Urothelium cell line (cell line): Measurements from ENCODE around the gene CHST3.
"Not testable (repeated sequence)": the region's sequence is repeated elsewhere in the genome, so short reads cannot be mapped to it uniquely, and the experiment has no call there.

Experiments used
- DNase-seq: peaks from one replicate; pipeline ENCODE4 v3.0.0; 2011; ENCODE audit warnings: low spot score, mixed read lengths
- FAIRE-seq: peaks from 2 replicates; lab custom pipeline; 2011; peaks lifted over from hg19 to GRCh38; lab: Jason Lieb, UNC

CHST3 gene

GRCh38 chr10:71985542-71986250 lies 21.5 kb downstream of the CHST3 start:
- no peak for FAIRE-seq
- DNase-seq: no peak

- DNase-seq, FAIRE-seq: not testable (repeated sequence)
Observed at GRCh38 chr10:71988895-71989294, 24.7 kb downstream of the CHST3 start.

- FAIRE-seq: no peak
- DNase-seq: no peak
Observed at GRCh38 chr10:71989661-71990454, 25.7 kb downstream of the CHST3 start.

DNA sequence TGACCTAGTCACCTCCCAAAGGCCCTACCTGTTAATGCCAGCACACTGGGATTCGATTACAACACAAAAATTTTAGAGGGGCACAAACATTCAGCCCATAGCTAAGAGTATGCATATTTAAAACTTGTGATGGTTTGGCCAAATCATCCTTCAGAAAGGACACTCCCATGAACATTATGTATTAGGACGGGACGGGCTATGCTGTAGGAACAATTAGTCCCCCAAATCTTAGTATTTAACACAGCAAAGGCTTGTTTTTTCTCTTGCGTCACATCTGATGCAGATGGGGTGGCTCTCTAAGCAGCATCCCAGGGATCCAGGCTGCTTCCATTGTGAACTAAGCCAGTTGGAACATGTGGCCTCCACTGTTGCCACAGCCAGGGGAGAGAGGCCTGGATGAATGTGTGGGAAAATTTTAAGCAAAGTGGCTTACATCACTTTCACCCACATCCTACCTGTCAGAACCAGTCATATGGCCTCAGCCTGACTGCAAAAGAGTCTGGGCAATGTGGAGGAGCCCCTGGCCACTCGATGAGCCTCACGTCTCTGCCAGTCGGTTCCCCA lies 26.6 kb downstream of the CHST3 start:
- DNase-seq (no peak), FAIRE-seq (no peak)

DNA sequence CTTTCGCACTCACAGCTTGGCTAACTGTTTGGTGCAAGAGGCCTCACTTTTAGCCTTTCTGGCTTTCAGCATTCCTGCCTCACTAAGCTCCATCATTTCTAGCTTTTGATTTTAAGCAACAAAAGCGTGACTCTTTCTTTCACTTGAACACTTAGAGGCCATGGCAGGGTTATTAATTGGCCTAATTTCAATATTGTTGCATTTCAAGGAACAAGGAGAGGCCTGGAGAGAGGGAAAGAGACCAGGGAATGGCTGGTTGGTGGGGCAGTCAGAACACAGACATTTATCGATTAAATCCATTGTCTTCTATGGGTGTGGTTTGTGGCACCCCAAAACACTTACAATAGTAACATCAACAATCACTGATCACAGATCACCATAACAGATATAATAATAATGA lies 31.3 kb downstream of the CHST3 start:
- DNase-seq (no peak), FAIRE-seq (no peak)

DNA sequence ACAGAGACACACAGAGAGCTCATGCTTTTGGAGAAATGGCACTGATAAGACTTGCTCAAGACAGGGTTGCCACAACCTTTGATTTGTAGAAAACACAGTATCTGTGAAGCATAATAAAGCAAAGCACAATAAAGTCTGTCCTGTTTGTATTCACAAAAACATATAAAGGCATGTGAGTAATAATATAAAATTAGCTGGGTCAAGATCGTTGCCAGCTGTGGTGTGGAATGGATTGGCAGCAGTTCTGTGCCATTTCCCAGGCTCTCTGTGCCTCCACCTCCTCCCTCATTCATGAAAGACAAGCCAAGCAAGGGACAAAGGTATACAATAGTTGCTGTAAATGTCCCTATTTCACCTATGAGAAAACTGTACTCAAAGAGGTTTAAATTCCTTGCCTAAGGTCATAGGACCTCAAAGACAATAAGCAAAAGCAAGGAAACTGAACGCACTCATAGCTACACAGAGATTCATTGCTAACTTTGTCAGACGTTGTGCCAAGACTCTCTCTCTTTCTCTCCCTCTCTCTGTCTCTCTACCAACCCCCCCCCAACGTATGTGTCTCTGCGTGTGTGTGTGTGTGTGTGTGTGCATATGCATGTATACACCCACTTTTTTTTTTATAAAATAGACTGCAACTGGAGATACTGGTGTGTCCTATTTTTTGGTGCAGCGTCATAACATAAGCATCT lies 31.8 kb downstream of the CHST3 start:
- FAIRE-seq: no peak
- DNase-seq: no peak

- FAIRE-seq (no peak), DNase-seq (no peak)
Observed at GRCh38 chr10:71996592-71997371, 32.6 kb downstream of the CHST3 start.

DNA sequence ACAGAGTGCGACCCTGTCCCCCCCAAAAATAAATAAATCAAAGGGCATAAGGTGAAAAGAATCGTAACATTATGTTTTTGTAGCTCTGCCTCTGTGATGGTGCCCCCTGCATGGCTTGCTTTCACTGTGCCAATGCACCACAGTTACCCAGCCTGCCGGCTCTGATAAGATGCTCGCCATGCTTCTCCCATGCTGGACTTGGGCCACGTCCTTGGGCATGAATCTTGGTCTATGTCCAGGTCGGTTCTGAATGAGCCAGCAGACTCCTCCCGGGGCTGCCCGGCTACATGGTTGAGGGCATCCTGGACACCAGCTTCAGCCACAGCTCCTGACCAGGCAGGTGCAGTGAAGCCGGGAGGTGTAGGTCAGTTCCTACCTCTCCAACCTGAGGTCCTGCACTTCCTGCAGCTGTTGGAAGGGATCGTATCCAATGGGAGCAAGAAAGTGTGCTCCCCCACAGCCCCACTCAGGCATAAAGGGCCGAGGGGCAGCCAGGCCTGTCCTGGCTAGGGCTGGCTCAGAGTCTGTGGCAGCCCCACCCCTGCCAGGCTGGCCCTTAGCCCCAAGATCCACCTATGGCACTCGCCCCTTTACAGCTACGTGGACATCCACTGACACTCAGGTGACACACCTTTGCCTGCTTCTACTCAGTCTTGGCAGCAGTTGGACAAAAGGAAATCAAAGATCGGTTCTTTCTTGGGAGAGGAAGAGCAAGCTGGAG lies 34.1 kb downstream of the CHST3 start:
- no peak for DNase-seq
- FAIRE-seq: no peak

GRCh38 chr10:71998840-71999194 lies 34.6 kb downstream of the CHST3 start:
- DNase-seq (no peak), FAIRE-seq (no peak)

DNA sequence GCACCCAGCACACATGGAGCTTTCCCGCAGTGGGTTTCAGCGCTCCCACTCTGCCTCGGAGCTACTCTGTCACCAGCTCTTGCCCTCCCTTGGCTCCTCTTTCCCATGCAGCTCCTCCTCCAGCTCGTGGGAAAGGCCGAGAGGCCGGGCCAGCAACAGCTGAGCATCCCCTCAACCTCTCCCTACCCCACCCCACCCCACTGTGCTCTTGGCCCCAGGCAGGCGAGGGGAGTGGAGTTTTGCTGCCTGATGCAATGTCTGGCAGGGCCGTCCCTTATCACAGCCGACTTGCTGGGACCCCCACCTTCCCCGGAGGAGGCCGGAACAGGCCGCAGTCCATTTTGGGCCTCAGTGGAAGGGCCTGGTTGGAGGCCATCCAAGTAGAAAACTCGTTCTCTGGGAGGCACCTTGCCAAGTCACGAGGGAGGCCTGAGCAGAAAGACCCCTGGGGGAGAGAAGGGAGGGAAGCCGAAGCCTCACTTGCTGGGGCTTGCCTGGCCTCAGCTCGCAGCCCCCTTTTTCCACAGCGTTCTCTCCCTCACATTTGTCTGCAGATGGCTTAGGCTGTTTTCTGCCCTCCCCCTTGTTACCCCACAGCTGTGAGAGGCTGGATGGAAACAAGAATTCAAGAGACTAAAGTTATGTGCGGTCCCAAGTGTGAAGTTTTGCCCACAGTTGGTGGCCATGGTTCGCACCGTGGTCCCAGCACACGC lies 35.3 kb downstream of the CHST3 start:
- no peak for DNase-seq
- no peak for FAIRE-seq

DNA sequence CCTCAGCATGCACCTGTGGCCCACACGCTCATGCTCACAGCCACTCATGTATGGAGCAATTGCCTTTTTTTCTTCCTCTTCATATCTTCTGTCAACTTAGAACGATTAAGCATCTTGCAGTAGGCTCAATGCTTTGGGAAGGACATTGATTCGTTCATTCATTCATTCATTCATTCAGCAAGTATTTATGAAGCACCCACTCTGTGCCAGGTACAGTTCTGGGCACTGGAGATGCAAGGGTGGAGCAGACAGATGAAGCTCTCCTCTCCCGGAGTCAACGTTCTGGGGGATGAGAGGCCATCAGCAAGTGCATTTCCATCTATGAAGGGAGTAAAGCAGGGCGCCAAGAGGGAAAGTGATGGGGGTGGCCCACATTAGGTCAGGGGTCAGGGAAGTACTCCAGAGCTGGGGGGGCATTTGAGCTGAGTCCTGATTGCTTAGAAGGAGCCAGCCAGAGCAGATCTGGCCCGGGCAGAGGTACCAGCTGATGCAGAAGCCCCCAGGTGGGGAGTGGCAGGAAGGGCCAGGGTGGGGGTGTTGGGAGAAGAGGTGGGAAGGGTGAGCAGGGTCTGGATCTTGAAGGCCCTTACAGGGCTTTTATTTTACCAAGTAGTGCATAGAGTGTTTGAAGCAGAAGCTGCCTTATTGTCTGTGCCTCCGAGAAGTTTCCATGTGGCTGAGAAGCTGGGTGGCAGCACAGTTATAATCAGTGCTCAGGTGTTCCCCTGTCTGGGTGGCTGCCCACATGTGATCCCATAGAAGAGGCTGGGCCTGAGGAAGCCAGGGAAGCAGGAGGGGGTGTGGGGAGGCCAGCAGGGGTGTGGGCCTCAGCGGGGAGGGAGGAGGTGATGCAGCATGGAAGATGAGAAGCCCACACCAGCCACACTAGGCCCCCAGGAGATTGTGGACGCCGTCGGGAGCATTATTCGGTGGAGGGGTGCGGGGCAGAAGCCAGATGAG lies 36.2 kb downstream of the CHST3 start:
- peak; percentile 59 for FAIRE-seq

DNA sequence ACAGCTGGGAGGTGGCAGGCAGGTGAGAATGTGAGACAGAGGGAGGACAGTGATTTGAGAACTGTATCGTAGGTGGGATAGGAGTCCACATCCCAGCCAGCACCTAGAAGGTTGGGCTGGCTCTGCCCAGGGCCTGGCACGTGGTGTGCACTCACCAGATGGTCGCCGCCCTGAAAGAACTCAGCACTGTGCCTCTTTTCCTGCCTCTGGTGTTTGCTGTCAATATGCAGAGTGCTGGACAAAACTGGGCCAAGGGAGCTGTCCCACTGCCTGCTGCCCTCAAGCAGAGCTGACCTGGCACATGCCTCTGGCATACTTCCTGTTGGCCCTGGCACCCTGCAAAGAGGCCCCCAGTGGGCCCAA lies 36.8 kb downstream of the CHST3 start:
- FAIRE-seq: no peak

More for the DNA sequence above, 36.2 kb downstream of the CHST3 start:
- DNase-seq: no peak

GRCh38 chr10:72002354-72003295 lies 38.4 kb downstream of the CHST3 start:
- FAIRE-seq: no peak
- no peak for DNase-seq

More for the DNA sequence above, 36.8 kb downstream of the CHST3 start:
- no peak for DNase-seq

DNA sequence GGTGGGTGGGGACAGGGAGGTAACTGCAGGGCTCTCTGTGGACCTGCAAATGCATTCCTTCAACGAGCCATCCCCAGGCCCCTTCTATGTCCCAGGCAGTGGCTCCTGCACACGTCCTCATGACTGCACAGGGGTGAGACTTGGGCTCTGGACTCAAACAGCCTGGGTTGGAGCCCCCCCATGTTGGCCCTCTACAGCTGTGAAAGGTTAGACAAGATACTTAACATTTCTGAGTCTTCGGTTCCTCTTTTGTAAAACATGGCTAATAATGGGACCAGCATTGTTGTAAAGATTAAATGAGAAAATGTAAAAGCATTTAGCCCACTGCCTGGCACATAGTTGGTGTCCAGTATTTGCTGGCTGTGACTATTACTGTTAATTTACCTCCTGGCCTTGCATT lies 41.8 kb downstream of the CHST3 start:
- no peak for DNase-seq
- FAIRE-seq: no peak

DNA sequence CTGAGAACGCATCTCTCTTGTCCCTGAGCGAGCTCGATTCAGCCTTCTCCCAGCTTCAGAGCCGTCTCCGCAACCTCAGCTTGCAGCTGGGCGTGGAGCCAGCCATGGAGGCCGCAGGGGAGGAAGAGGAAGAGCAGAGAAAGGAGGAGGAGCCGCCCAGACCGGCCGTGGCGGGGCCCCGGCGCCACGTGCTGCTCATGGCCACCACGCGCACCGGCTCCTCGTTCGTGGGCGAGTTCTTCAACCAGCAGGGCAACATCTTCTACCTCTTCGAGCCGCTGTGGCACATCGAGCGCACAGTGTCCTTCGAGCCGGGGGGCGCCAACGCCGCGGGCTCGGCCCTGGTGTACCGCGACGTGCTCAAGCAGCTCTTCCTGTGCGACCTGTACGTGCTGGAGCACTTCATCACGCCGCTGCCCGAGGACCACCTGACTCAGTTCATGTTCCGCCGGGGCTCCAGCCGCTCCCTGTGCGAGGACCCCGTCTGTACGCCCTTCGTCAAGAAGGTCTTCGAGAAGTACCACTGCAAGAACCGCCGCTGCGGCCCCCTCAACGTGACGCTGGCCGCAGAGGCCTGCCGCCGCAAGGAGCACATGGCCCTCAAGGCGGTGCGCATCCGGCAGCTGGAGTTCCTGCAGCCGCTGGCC lies 43.2 kb downstream of the CHST3 start:
- no peak for FAIRE-seq
- DNase-seq: no peak

DNA sequence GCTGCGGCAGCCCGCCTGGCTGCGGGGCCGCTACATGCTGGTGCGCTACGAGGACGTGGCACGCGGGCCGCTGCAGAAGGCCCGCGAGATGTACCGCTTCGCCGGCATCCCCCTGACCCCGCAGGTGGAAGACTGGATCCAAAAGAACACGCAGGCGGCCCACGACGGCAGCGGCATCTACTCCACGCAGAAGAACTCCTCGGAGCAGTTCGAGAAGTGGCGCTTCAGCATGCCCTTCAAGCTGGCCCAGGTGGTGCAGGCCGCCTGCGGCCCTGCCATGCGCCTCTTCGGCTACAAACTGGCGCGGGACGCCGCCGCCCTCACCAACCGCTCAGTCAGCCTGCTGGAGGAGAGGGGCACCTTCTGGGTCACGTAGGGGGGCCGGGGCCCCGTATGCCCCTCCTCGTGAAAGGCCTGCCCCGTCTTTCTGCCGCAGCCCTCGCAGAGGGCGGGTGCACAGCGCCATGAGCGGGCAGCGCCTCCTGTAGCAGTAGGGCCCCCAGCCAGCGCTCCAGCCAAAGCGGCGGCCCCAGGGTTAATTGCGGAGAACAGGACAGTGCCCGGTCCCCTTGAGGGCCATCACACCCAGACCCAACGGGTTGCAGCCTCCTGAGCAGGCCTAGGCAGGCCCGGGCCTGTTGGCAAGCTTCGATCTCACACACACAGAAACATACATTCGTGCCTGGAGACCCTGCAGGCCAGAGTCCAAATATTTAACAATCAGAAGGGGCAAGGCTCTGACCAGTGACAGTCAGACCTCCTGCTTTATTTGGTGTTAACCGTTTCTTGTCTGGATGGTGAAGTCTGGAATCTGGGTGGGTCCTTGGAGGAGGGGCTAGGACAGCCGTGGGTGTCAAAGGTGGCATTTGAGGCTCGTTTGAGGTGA lies 44.1 kb downstream of the CHST3 start:
- FAIRE-seq (no peak), DNase-seq (no peak)
